Measurements from ENCODE around the gene MTMR12.

The MTMR12 gene

GRCh38 chr5:32274548-32275395 lies 38.0 kb downstream of the MTMR12 start:
- DNase-seq: no peak

- DNase-seq: no peak
Measured at GRCh38 chr5:32273821-32274220, 38.9 kb downstream of the MTMR12 start.

GRCh38 chr5:32272746-32273145 lies 40.0 kb downstream of the MTMR12 start:
- DNase-seq: no peak

- no peak for DNase-seq
Measured at GRCh38 chr5:32270946-32271345, 41.8 kb downstream of the MTMR12 start.

GRCh38 chr5:32270178-32270577 lies 42.6 kb downstream of the MTMR12 start:
- DNase-seq: no peak

GRCh38 chr5:32265902-32266301 lies 46.8 kb downstream of the MTMR12 start:
- DNase-seq: no peak

- no peak for DNase-seq
Measured at GRCh38 chr5:32264957-32265572, 47.7 kb downstream of the MTMR12 start.

- no peak for DNase-seq
Measured at GRCh38 chr5:32263684-32264083, 49.1 kb downstream of the MTMR12 start.

- peak; percentile 37 for DNase-seq
Measured at GRCh38 chr5:32261198-32261597, 51.5 kb downstream of the MTMR12 start.

- DNase-seq: no peak
Measured at GRCh38 chr5:32259033-32259432, 53.7 kb downstream of the MTMR12 start.

- DNase-seq: no peak
Measured at GRCh38 chr5:32258424-32258823, 54.3 kb downstream of the MTMR12 start.

GRCh38 chr5:32255540-32255900 lies 57.2 kb downstream of the MTMR12 start:
- DNase-seq: no peak

- DNase-seq: no peak
Measured at GRCh38 chr5:32254881-32255539, 57.7 kb downstream of the MTMR12 start.

- DNase-seq: no peak
Measured at GRCh38 chr5:32251871-32252458, 60.8 kb downstream of the MTMR12 start.

- no peak for DNase-seq
Measured at GRCh38 chr5:32249668-32250067, 63.1 kb downstream of the MTMR12 start.

GRCh38 chr5:32245742-32246141 lies 67.0 kb downstream of the MTMR12 start:
- DNase-seq: no peak

- DNase-seq: no peak
Measured at GRCh38 chr5:32244017-32244416, 68.7 kb downstream of the MTMR12 start.

- no peak for DNase-seq
Measured at GRCh38 chr5:32241034-32241783, 71.5 kb downstream of the MTMR12 start.

GRCh38 chr5:32239385-32239784 lies 73.4 kb downstream of the MTMR12 start:
- DNase-seq: no peak

- no peak for DNase-seq
Measured at GRCh38 chr5:32233696-32234447, 78.9 kb downstream of the MTMR12 start.

GRCh38 chr5:32233220-32233695 lies 79.5 kb downstream of the MTMR12 start:
- DNase-seq: no peak

All from activated CD4-positive, alpha-beta T cell treated with anti-CD3 and anti-CD28 coated beads for 48 hours (primary cell).